Measurements from ENCODE around the gene ADAMTSL1.

- TF ChIP-seq CTCF (IDR thresholded peaks at IDR 0.05) = no peak
- TF ChIP-seq POLR2A (IDR thresholded peaks at IDR 0.05) = no peak
- no peak for TF ChIP-seq POLR2AphosphoS5 (IDR thresholded peaks at IDR 0.05)
Measured at GRCh38 chr9:18463991-18464390, 10.0 kb upstream of the ADAMTSL1 start.
